Activated CD8-positive, alpha-beta memory T cell treated with anti-CD3 and anti-CD28 coated beads, Interleukin-2, amount 50 U/mL, for 24 hours (primary cell): Measurements from ENCODE around the gene CYB5R4.
"Not testable (repeated sequence)": the region's sequence is repeated elsewhere in the genome, so short reads cannot be mapped to it uniquely, and the experiment has no call there.

Source experiments
- DNase-seq: peaks from one replicate; pipeline ENCODE4 v3.0.0-alpha.2; 2020; ENCODE audit errors: extremely low read depth

The CYB5R4 gene

DNA sequence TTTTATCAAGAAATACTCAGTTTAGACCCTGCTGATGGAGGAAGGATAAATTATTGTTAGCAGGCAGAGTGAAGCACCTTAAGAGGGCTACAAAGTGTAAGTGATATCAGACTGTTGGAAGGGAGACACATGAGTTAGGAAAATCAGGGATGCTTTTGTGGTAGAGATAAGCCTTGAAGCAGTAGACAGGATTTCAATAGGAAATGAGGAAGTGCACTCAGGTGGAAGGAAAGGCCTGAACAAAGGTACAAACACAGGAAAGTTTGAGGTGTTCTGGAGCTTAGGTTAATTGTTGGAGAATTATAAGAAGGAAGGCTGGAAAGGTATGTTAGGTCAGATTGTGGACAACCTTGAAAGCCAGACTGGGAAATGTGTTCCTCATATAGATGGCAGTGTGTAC is 7.6 kb downstream of the CYB5R4 start:
- no peak for DNase-seq

- no peak for DNase-seq
These were observed 8.2 kb downstream of the CYB5R4 start for GRCh38 chr6:83867527-83868161.

DNA sequence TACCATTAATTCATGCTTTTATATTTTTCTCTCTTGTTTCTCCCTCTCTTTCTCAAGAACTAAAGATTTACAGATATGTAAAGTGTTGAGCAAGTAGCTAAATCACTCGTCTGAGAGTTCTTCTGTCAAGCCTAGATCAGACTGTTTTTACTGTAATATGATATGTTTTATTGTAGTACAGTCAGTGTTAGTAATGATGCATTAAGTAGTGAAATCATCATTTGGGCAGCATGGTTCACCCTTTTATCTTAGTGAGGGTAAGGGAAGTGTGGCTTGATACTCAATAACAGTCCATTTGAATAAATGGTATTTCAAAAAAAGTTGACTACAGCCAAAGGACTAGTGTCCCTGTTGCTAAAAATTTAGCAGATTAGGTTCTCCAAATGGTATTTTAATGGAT is 9.2 kb downstream of the CYB5R4 start:
- no peak for DNase-seq

DNA sequence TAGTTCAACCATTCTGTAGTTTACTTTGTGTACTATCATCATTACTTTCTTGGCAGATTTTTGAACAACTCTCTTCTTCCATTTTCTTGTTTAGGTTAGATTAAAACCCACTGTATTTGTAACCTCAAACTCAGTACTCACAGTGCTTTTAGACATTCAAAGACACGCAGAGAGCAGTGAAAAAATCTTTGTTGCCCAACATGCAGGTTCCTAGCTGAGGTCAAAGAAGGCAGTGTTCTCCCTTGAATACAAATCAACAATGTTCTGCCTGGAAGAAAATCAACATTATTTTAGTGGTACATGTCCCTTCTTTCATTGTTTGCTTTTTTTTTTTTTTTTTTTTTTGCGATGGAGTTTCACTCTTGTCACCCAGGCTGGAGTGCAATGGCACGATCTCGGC is 11.2 kb downstream of the CYB5R4 start:
- DNase-seq, result no peak

- DNase-seq, result no peak
These were observed 13.1 kb downstream of the CYB5R4 start for GRCh38 chr6:83872386-83873118.

- DNase-seq, result no peak
These were observed 14.4 kb downstream of the CYB5R4 start for GRCh38 chr6:83873869-83874268.

GRCh38 chr6:83875843-83876242 is 16.4 kb downstream of the CYB5R4 start:
- no peak for DNase-seq

GRCh38 chr6:83878902-83879644 is 19.6 kb downstream of the CYB5R4 start:
- no peak for DNase-seq

DNA sequence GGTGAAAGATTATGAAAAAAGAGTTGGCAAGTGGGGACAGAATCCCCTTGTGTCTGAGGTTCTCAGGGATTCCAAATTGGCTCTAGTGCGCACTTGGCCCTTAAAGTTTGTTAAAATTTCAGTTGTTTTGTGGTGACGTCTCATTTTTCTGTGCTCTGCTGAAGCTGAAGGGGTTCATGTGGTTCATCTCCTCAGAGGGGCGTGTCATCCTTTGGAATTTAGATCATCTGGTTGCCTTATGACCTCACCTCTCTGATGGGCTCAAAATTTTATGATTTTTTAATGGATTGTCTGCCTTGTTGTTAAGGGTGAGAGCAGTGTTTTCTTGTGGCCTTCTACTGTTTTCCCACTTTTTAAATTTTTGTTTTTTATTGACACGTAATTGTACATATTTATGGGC is 20.3 kb downstream of the CYB5R4 start:
- DNase-seq, result no peak

DNA sequence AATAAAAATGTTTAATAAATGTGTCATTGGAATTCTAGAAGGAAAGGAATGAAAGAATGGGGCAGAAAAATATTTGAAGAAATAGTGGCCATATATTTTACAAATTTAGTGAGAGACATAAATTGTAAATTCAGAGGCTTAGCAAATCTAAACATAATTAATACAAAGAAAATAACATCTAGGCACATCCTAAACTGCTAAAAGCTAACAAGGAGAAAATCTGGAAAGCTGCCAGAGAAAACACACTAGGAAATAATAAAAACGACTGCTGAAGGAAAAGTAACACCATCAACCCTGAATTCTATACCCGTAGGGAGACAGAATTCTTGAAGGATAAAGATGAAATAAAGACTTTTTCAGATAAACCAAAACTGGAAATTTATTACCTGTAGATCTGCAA is 23.8 kb downstream of the CYB5R4 start:
- DNase-seq, result no peak

- no peak for DNase-seq
These were observed 25.0 kb downstream of the CYB5R4 start for GRCh38 chr6:83884523-83884922.

DNA sequence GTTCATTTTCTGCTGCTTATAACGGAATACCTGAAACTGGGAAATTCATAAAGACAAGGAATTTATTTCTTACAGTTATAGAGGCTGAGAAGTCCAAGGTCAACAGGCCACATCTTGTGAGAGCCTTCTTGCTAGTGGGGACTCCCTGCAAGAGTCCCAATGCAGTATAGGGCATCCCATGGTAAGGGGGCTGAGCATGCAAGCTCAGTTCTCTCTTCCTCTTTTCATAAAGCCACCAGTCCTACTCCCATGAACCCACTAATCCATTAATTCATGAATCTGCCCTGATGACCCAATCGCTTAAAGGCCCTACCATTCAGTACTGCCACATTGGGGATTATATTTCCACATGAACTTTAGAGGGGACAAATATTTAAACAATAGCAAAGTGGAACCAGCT is 26.5 kb downstream of the CYB5R4 start:
- DNase-seq, result no peak

DNA sequence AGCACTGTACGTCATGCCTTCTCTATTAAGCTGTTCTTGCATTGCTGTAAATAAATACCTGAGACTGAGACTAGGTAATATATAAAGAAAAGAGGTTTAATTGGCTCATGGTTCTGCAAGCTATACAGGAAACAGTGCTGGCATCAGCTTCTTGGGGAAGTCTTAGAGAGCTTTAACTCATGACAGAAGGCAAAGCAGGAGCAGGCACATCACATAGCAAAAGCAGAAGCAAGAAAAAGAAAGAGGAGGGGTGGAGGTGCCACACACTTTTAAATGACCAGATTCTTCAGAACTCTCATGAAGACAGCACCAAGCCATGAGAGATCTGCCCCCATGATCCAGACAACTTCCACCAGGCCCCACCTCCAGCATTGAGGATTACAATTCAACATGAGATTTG is 30.1 kb downstream of the CYB5R4 start:
- DNase-seq, result no peak

GRCh38 chr6:83890520-83890919 is 31.0 kb downstream of the CYB5R4 start:
- no peak for DNase-seq

GRCh38 chr6:83891586-83891985 is 32.1 kb downstream of the CYB5R4 start:
- no peak for DNase-seq

- DNase-seq, result no peak
These were observed 33.5 kb downstream of the CYB5R4 start for GRCh38 chr6:83893024-83893423.

DNA sequence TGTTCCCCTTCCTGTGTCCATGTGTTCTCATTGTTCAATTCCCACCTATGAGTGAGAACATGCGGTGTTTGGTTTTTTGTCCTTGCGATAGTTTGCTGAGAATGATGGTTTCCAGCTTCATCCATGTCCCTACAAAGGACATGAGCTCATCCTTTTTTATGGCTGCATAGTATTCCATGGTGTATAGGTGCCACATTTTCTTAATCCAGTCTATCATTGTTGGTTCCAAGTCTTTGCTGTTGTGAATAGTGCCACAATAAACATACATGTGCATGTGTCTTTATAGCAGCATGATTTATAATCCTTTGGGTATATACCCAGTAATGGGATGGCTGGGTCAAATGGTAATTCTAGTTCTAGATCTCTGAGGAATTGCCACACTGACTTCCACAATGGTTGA is 37.6 kb downstream of the CYB5R4 start:
- DNase-seq, result not testable (repeated sequence)

GRCh38 chr6:83901624-83902023 is 42.1 kb downstream of the CYB5R4 start:
- no peak for DNase-seq

GRCh38 chr6:83904395-83904794 is 44.9 kb downstream of the CYB5R4 start:
- DNase-seq, result no peak

DNA sequence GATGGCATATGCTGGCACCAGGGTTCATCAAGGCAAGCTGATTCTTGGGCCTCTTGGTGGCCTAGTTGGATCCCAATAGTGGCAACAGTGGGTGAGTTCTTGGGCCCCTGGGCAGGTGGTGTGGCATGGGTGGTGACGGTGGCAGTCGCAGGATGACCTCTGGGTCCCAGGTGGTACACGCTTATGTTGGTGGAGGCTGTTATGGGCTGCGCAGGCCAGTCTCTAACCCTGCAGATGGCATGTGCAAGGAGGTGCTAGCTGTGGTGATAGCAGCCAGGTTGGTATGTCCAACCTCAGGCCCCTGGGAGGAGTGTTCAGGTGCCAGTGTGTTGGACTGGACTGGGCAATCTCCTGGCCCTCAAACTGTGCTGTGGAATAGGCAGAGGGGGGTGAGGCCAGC is 46.2 kb downstream of the CYB5R4 start:
- no peak for DNase-seq

DNA sequence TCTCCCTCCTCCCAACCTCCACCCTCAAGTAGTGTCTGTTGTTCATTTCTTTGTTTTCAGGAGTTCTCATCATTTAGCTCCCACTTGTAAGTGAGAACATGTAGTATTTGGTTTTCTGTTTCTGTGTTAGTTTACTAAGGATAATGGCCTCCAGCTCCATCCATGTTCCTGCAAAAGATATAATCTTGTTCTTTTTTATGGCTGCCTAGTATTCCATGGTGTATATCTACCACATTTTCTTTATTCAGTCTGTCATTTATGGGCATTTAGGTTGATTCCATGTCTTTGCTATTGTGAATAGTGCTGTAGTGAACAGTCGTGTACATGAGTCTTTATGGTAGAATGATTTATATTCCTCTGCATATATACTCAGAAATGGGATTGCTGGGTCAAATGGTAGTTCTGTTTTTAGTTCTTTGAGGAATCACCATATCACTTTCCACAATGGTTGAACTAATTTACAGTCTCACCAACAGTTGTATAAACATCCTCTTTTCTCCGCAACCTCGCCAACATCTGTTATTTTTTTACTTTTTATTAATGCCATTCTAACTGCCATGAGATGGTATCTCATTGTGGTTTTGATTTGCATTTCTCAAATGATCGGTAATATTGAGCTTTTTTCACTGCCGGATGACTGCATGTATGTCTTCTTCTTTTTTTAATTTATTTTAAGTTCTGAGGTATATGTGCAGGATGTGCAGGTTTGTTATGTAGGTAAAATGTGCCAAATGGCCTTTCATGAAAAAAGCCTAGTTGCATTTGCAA is 48.3 kb downstream of the CYB5R4 start:
- not testable (repeated sequence) for DNase-seq

DNA sequence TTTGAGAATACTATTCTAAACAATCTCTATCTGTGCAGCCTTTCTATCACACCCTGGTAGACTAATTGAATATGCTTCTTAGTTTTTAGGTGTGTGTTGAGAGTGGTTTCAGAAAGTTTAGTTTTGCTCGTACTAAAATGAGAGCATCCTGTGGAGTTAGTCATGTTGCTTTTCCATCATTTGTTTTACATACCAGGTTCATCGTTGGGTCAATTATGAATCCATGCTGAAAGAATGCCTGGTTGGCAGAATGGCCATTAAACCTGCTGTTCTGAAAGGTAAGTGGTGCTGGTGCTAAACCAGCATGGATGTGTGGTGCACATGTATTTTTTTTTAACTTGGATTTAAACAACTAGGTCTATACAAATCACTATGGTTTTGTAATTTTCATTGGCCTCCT is 49.3 kb downstream of the CYB5R4 start:
- DNase-seq, result no peak
